Keratinocyte (primary cell): ENCODE data around the gene CLEC16A.

ENCODE experiments used
- CTCF ChIP-seq, 3 experiments: IDR thresholded peaks in 1 of 3; conservative IDR thresholded peaks in 1 of 3; optimal IDR thresholded peaks in 1 of 3; 2 replicates in 2 of 3; 3 replicates in 1 of 3; pipeline versions ENCODE3 to v1.5.1; 2011; ENCODE audit warnings: low read length in 3 of 3, mild to moderate bottlenecking in 3 of 3, moderate library complexity in 2 of 3, control low read depth in 1 of 3, inconsistent platforms in 1 of 3; ENCODE audit not compliant: insufficient read depth in 2 of 3; ENCODE audit errors: extremely low read depth in 1 of 3
- EZH2 ChIP-seq: IDR thresholded peaks from one replicate; pipeline ENCODE4 v1.6.1; 2012; ENCODE audit warnings: inconsistent platforms, mild to moderate bottlenecking, low read length, moderate library complexity

GRCh38 chr16:11157143-11157542 lies 212.8 kb downstream of the CLEC16A start:
- TF ChIP-seq CTCF (optimal IDR thresholded peaks at IDR 0.05 in 1 of 3, IDR thresholded peaks at IDR 0.05 in 1 of 3, conservative IDR thresholded peaks at IDR 0.05 in 1 of 3; ENCODE audit: extremely low read depth in 1 of 3, insufficient read depth in 2 of 3, low read length in 3 of 3) (no peak), EZH2 (no peak)
